Measurements from ENCODE around the gene GPC3.

DNA sequence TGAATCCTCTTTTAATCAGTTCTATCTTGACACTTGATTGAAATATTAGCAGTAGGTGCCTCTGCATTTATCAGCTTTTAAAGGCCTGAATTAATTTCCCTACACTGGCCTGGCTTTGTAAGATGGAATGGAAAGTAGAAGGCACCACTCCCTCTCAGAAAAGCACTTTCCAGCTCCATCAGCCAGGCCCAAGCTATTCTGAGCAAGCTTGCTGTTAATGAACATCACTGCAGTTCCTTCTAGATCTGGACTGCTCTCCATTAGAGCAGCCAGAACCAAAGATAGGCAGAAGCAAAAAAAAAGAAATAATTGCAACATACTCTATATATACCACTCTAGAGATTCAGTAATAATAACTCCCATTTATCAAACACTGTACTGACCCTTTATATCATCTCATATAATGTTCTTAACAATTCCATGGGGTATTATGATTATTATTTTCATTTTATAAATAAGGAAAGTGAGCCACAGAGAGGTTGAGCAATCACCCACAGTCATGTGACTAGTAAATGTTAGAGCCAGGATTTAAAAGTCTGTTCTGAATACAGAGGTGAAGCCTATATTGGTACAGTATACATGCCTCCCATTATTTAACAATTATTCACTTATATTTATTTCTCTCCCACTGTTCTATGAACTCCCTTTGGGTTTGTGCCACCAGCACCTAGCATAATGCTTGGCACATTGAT lies 39.4 kb upstream of the GPC3 start:
- TF ChIP-seq, protein P1, sequence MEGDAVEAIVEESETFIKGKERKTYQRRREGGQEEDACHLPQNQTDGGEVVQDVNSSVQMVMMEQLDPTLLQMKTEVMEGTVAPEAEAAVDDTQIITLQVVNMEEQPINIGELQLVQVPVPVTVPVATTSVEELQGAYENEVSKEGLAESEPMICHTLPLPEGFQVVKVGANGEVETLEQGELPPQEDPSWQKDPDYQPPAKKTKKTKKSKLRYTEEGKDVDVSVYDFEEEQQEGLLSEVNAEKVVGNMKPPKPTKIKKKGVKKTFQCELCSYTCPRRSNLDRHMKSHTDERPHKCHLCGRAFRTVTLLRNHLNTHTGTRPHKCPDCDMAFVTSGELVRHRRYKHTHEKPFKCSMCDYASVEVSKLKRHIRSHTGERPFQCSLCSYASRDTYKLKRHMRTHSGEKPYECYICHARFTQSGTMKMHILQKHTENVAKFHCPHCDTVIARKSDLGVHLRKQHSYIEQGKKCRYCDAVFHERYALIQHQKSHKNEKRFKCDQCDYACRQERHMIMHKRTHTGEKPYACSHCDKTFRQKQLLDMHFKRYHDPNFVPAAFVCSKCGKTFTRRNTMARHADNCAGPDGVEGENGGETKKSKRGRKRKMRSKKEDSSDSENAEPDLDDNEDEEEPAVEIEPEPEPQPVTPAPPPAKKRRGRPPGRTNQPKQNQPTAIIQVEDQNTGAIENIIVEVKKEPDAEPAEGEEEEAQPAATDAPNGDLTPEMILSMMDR (IDR thresholded peaks at IDR 0.05), result no peak
- no peak for TF ChIP-seq POLR2A (IDR thresholded peaks at IDR 0.05)
